IMR-90 (cell line): ENCODE results near the gene MYBPHL. TPM values are rescaled to one million over a fixed set of nuclear protein-coding genes. Genes with fewer than 3 reads are reported as not detected.
A peak's percentile ranks its signal among the peaks of the same experiment; 100 is the strongest.

Experiments used
- ATAC-seq: fragments of 200-7000 bp; cut with Tn5 transposase; 2 replicates; pipeline ENCODE4 v1.9.1; 2020; ENCODE audit warnings: low read depth, mild to moderate bottlenecking, moderate library complexity
- BruUV-seq: library from RNA; stranded (reverse); fragments of 400-500 nt; replicated peaks from 2 replicates; lab custom pipeline; 2021; lab: Mats Ljungman, UMichigan
- CTCF ChIA-PET: fragments of 300-600 bp; formaldehyde crosslinking; extraction: SDS; loops from one replicate; lab custom pipeline; 2021; ENCODE audit warnings: antibody characterized with exemption; lab: Yijun Ruan, JAX
- POLR2A ChIA-PET: fragments of 300-600 bp; sonication (Branson Sonifier 250); formaldehyde crosslinking; loops from one replicate; lab custom pipeline; 2022; ENCODE audit warnings: antibody characterized with exemption; ENCODE audit not compliant: unreplicated experiment; lab: Charles Lee
- DNase-seq: peaks from one replicate; pipeline ENCODE4 v3.0.0; 2013
- H2AFZ ChIP-seq: replicated peaks from 2 replicates; pipeline ENCODE3; 2013; ENCODE audit warnings: low read length, mild to moderate bottlenecking; ENCODE audit not compliant: poor library complexity
- H2AK5ac ChIP-seq: 2 replicates; pipeline ENCODE4 v1.6.1; 2013; ENCODE audit warnings: low read depth, low read length, inconsistent platforms
- H2AK9ac ChIP-seq: replicated peaks from 2 replicates; pipeline ENCODE3; 2013; ENCODE audit warnings: mild to moderate bottlenecking, low read depth, low read length, moderate library complexity; ENCODE audit not compliant: poor library complexity
- H2BK120ac ChIP-seq: 2 replicates; pipeline ENCODE4 v1.6.1; 2013; ENCODE audit warnings: low read depth, low read length, inconsistent platforms
- H2BK15ac ChIP-seq: 3 replicates; pipeline ENCODE4 v1.6.1; 2013; ENCODE audit warnings: low read depth, low read length, inconsistent platforms
- H2BK20ac ChIP-seq: 2 replicates; pipeline ENCODE4 v1.6.1; 2013; ENCODE audit warnings: low read depth, mild to moderate bottlenecking, inconsistent platforms, low read length, moderate library complexity
- H2BK5ac ChIP-seq: 2 replicates; pipeline ENCODE4 v1.6.1; 2013; ENCODE audit warnings: mild to moderate bottlenecking, low read depth, low read length, inconsistent platforms; ENCODE audit not compliant: poor library complexity, severe bottlenecking
- H3K14ac ChIP-seq: replicated peaks from 2 replicates; pipeline ENCODE4 v1.6.1; 2013; ENCODE audit warnings: low read depth, low read length, inconsistent platforms
- H3K18ac ChIP-seq: 2 replicates; pipeline ENCODE4 v1.6.1; 2013; ENCODE audit warnings: low read depth, low read length, control low read depth
- H3K23ac ChIP-seq: 2 replicates; pipeline ENCODE4 v1.6.1; 2013; ENCODE audit warnings: low read depth, low read length, inconsistent platforms
- H3K27ac ChIP-seq: 2 replicates; pipeline ENCODE4 v1.5.1; 2013; ENCODE audit warnings: mild to moderate bottlenecking, control low read depth, low read length; ENCODE audit not compliant: insufficient read depth
- H3K27me3 ChIP-seq: 2 replicates; pipeline ENCODE4 v1.6.1; 2013; ENCODE audit warnings: low read length; ENCODE audit not compliant: control insufficient read depth, insufficient read depth
- H3K36me3 ChIP-seq: 2 replicates; pipeline ENCODE4 v1.6.1; 2013; ENCODE audit warnings: low read length, mixed read lengths; ENCODE audit not compliant: control insufficient read depth, insufficient read depth
- H3K4ac ChIP-seq: 2 replicates; pipeline ENCODE4 v1.6.1; 2013; ENCODE audit warnings: low read depth, low read length, inconsistent platforms
- H3K4me1 ChIP-seq: 2 replicates; pipeline ENCODE4 v1.6.1; 2013; ENCODE audit warnings: low read length, mixed read lengths; ENCODE audit not compliant: control insufficient read depth, insufficient read depth
- H3K4me2 ChIP-seq: 2 replicates; pipeline ENCODE4 v1.6.1; 2013; ENCODE audit warnings: low read depth, mild to moderate bottlenecking, control low read depth, low read length, moderate library complexity
- H3K4me3 ChIP-seq: 2 replicates; pipeline ENCODE4 v1.5.1; 2013; ENCODE audit warnings: low read depth, mild to moderate bottlenecking, control low read depth, low read length, moderate library complexity; ENCODE audit not compliant: insufficient read depth
- H3K56ac ChIP-seq: 2 replicates; pipeline ENCODE4 v1.6.1; 2013; ENCODE audit warnings: low read length, inconsistent platforms; ENCODE audit not compliant: insufficient read depth; ENCODE audit errors: extremely low read depth
- H3K79me1 ChIP-seq, 2 experiments: 2 replicates each; pipeline ENCODE4 v1.6.1; 2013; ENCODE audit warnings: low read length in 2 of 2, inconsistent platforms in 1 of 2, low read depth in 1 of 2
- H3K9ac ChIP-seq: 2 replicates; pipeline ENCODE4 v1.6.1; 2013; ENCODE audit warnings: low read depth, low read length, control low read depth
- H3K9me1 ChIP-seq: 2 replicates; pipeline ENCODE4 v1.6.1; 2013; ENCODE audit warnings: low read length, inconsistent platforms; ENCODE audit not compliant: insufficient read depth
- H3K9me3 ChIP-seq: 2 replicates; pipeline ENCODE4 v1.6.1; 2013; ENCODE audit warnings: low read length; ENCODE audit not compliant: control insufficient read depth, insufficient read depth
- H4K20me1 ChIP-seq: 2 replicates; pipeline ENCODE4 v1.6.1; 2013; ENCODE audit warnings: low read length, inconsistent platforms; ENCODE audit not compliant: insufficient read depth
- H4K5ac ChIP-seq: 2 replicates; pipeline ENCODE4 v1.6.1; 2013; ENCODE audit warnings: mild to moderate bottlenecking, low read depth, low read length, control low read depth
- H4K8ac ChIP-seq, 2 experiments: 2 replicates each; pipeline ENCODE4 v1.6.1; 2013; ENCODE audit warnings: low read depth in 2 of 2, low read length in 2 of 2, control low read depth in 1 of 2, inconsistent platforms in 1 of 2
- H4K91ac ChIP-seq: 2 replicates; pipeline ENCODE4 v1.6.1; 2013; ENCODE audit warnings: low read depth, low read length, inconsistent platforms; ENCODE audit not compliant: insufficient read depth
- BHLHE40 ChIP-seq: fragments of 150-350 bp; IDR thresholded peaks from 2 replicates; pipeline ENCODE4 v1.6.1; 2016; ENCODE audit warnings: mild to moderate bottlenecking, low read depth, low read length
- CEBPB ChIP-seq: IDR thresholded peaks from 2 replicates; pipeline ENCODE4 v1.6.1; 2012; ENCODE audit warnings: low read depth, low read length, improper control_type of control experiment
- CHD1 ChIP-seq: IDR thresholded peaks from 2 replicates; pipeline ENCODE4 v1.6.1; 2012; ENCODE audit warnings: low read depth, low read length, improper control_type of control experiment
- FOS ChIP-seq: fragments of 150-350 bp; IDR thresholded peaks from 2 replicates; pipeline ENCODE4 v1.6.1; 2016; ENCODE audit warnings: low read depth, low read length
- MAFK ChIP-seq: IDR thresholded peaks from 2 replicates; pipeline ENCODE4 v1.6.1; 2012; ENCODE audit warnings: low read depth, low read length, improper control_type of control experiment
- MAZ ChIP-seq: IDR thresholded peaks from 2 replicates; pipeline ENCODE4 v1.6.1; 2012; ENCODE audit warnings: low read depth, mild to moderate bottlenecking, low read length, improper control_type of control experiment, moderate library complexity, borderline replicate concordance
- MXI1 ChIP-seq: IDR thresholded peaks from 2 replicates; pipeline ENCODE4 v1.6.1; 2012; ENCODE audit warnings: low read depth, mild to moderate bottlenecking, low read length, moderate library complexity, borderline replicate concordance
- NFE2L2 ChIP-seq: fragments of 150-350 bp; IDR thresholded peaks from 2 replicates; pipeline ENCODE4 v1.6.1; 2016; ENCODE audit warnings: low read depth, mild to moderate bottlenecking, low read length
- POLR2A ChIP-seq: IDR thresholded peaks from 2 replicates; pipeline ENCODE4 v1.6.1; 2012; ENCODE audit warnings: mild to moderate bottlenecking, low read depth, low read length
- RCOR1 ChIP-seq: IDR thresholded peaks from 2 replicates; pipeline ENCODE4 v1.6.1; 2012; ENCODE audit warnings: mild to moderate bottlenecking, low read length, improper control_type of control experiment; ENCODE audit not compliant: insufficient replicate concordance
- RFX5 ChIP-seq: IDR thresholded peaks from 2 replicates; pipeline ENCODE4 v1.8.0; 2012; ENCODE audit warnings: low read depth, mild to moderate bottlenecking, low read length, moderate library complexity
- SMC3 ChIP-seq: fragments of 150-350 bp; IDR thresholded peaks from 2 replicates; pipeline ENCODE4 v1.6.1; 2016; ENCODE audit warnings: low read depth, mild to moderate bottlenecking, antibody characterized with exemption, low read length, moderate library complexity
- WGBS, 2 experiments: methylation state at CpG; one replicate each; pipeline versions ENCODE4 v1.1.5 to v1.1.7; 2013; ENCODE audit warnings: missing lambda C conversion rate in 2 of 2; ENCODE audit not compliant: insufficient read length in 1 of 2; ENCODE audit errors: extremely low coverage in 2 of 2; 5-methylcytosine and 5-hydroxymethylcytosine counted together
- dilution Hi-C: fragments of 300-500 bp; cut with HindIII; formaldehyde crosslinking; loops from one replicate; pipeline ENCODE4 v1.14.3; 2018; ENCODE audit warnings: low sequenced_read_pairs; ENCODE audit not compliant: unreplicated experiment
- in situ Hi-C: fragments of 300-500 bp; cut with MboI; formaldehyde crosslinking; loops from 3 replicates; pipeline ENCODE4 v1.14.3; 2019; ENCODE audit warnings: low sequenced_read_pairs, inconsistent platforms, mixed read lengths
- intact Hi-C: fragments of 100-400 bp; cut with micrococcal nuclease; formaldehyde crosslinking; loops from 2 replicates; pipeline ENCODE4 v1.10.0; 2022
- polyA plus RNA-seq, 3 experiments: library from polyadenylated mRNA; depleted of rRNA; stranded (reverse); fragments of >200 nt; gene quantifications; 2 replicates each; pipeline ENCODE4 v1.2.3, GENCODE V29; 2012; ENCODE audit warnings: low replicate concordance in 1 of 3
- total RNA-seq: library from RNA; depleted of rRNA; stranded (reverse); fragments of >200 nt; gene quantifications from 2 replicates; pipeline ENCODE4 v1.2.3, GENCODE V29; 2012
- TF ChIP-seq, protein P1 (sequence below): fragments of 150-350 bp; IDR thresholded peaks from 2 replicates; pipeline ENCODE4 v1.6.1; 2016; ENCODE audit warnings: low read depth, mild to moderate bottlenecking, low read length, moderate library complexity, borderline replicate concordance
- TF ChIP-seq, protein P2 (sequence below): conservative IDR thresholded peaks from 2 replicates; pipeline ENCODE4 v1.5.1; 2012; ENCODE audit warnings: mild to moderate bottlenecking, low read depth, low read length, improper control_type of control experiment
- TF ChIP-seq, protein P3 (sequence below): fragments of 150-350 bp; IDR thresholded peaks from 2 replicates; pipeline ENCODE4 v1.6.1; 2017; ENCODE audit warnings: mild to moderate bottlenecking, antibody characterized with exemption, low read length, low read depth

MYBPHL gene
- total and polyA plus RNA-seq, 2 of the 4 experiments (the other 2 are of a cell fraction): 0.07 TPM; not detected in 1

DNA sequence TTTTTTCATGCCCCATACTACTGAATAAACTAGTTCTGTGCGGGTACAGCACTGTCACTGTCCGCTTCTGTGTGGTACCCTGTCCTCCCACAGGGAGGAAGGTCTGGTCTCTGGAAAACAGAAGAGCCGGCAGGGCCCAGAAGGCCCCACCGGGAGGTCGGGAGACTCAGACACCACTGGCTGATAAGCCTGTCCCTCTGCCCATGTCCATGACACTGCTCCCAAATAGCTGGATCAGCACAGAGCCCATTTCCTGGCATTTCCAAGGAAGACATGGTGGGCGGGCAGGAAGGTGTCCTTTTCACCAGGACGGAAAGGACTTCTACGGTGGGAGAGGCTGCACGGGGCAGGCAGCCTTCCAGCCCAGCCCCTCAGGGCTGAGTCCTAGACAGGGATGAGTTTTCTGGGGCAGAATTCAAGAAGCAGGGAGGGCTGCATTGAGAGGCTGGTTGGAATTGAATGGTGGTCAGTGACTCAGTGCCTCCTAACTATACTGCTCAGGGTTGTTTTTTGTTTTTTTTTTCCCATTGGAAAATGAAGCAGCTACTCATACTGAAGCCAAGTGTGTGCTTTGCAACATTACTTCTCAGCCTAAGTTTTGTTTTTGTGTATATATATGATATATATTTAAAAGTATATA, 31.0 kb downstream of the MYBPHL start:
- H3K27me3 ChIP-seq: no peaks in the 10 kb centered on the region
- H3K23ac ChIP-seq: no peak overlapping the region
- no peak overlapping the region for H4K5ac ChIP-seq
- no peak overlapping the region for H2BK5ac ChIP-seq
- no CpG with 5 or more reads among the region's 9 CpGs for WGBS, 2 experiments
- CTCF ChIA-PET: interaction anchor here (1.0 to 1.5 kb wide), 2 partner anchors 122 to 124 kb away, joined by 3 read pairs; partner anchors contain the start of gene SORT1
- BruUV-seq: no TSS peak
- no peak overlapping the region for H3K56ac ChIP-seq
- peak; percentile 28 for ATAC-seq
- no peak overlapping the region for H3K27ac ChIP-seq
- H2BK120ac ChIP-seq: peak overlapping the region; percentile 67
- peaks cover 6% of the 10 kb centered on the region for H3K36me3 ChIP-seq
- H2AK9ac ChIP-seq: peak overlapping the region; percentile 26
- H3K18ac ChIP-seq: no peak overlapping the region
- peaks cover 5 to 31% of the 10 kb centered on the region in 2 experiments for H3K79me1 ChIP-seq
- POLR2A ChIA-PET: no interaction called here
- no peak for TF ChIP-seq RFX5
- TF ChIP-seq CHD1: no peak
- TF ChIP-seq CEBPB: no peak
- no peak for TF ChIP-seq RCOR1
- TF ChIP-seq SMC3: no peak
- no peak for TF ChIP-seq FOS
- TF ChIP-seq, protein P1, sequence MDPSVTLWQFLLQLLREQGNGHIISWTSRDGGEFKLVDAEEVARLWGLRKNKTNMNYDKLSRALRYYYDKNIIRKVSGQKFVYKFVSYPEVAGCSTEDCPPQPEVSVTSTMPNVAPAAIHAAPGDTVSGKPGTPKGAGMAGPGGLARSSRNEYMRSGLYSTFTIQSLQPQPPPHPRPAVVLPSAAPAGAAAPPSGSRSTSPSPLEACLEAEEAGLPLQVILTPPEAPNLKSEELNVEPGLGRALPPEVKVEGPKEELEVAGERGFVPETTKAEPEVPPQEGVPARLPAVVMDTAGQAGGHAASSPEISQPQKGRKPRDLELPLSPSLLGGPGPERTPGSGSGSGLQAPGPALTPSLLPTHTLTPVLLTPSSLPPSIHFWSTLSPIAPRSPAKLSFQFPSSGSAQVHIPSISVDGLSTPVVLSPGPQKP: no peak
- no peak for TF ChIP-seq NFE2L2
- TF ChIP-seq MXI1: no peak
- TF ChIP-seq MAZ: no peak
- TF ChIP-seq, protein P2, sequence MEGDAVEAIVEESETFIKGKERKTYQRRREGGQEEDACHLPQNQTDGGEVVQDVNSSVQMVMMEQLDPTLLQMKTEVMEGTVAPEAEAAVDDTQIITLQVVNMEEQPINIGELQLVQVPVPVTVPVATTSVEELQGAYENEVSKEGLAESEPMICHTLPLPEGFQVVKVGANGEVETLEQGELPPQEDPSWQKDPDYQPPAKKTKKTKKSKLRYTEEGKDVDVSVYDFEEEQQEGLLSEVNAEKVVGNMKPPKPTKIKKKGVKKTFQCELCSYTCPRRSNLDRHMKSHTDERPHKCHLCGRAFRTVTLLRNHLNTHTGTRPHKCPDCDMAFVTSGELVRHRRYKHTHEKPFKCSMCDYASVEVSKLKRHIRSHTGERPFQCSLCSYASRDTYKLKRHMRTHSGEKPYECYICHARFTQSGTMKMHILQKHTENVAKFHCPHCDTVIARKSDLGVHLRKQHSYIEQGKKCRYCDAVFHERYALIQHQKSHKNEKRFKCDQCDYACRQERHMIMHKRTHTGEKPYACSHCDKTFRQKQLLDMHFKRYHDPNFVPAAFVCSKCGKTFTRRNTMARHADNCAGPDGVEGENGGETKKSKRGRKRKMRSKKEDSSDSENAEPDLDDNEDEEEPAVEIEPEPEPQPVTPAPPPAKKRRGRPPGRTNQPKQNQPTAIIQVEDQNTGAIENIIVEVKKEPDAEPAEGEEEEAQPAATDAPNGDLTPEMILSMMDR: no peak
- TF ChIP-seq, protein P3, sequence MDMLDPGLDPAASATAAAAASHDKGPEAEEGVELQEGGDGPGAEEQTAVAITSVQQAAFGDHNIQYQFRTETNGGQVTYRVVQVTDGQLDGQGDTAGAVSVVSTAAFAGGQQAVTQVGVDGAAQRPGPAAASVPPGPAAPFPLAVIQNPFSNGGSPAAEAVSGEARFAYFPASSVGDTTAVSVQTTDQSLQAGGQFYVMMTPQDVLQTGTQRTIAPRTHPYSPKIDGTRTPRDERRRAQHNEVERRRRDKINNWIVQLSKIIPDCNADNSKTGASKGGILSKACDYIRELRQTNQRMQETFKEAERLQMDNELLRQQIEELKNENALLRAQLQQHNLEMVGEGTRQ: no peak
- TF ChIP-seq BHLHE40: no peak
- no peak for TF ChIP-seq MAFK
- no peak for TF ChIP-seq POLR2A
- H3K9ac ChIP-seq: no peak overlapping the region
- H2BK15ac ChIP-seq: peak overlapping the region; percentile 33; the same call in 1 of the 3 replicates
- no peaks in the 10 kb centered on the region for H4K20me1 ChIP-seq
- peak overlapping the region; percentile 70 for H2AFZ ChIP-seq
- H3K4me3 ChIP-seq: no peak overlapping the region
- in situ Hi-C loops: loop anchor here (5.0 kb wide), 1 partner anchor 121 kb away; the partner anchor contains the start of gene SORT1
- dilution Hi-C loops: no loop called here
- peak; percentile 75 for DNase-seq
- peak overlapping the region; percentile 85 for H2AK5ac ChIP-seq
- H2BK20ac ChIP-seq: peak overlapping the region; percentile 17
- H3K9me3 ChIP-seq: no peaks in the 10 kb centered on the region
- H4K91ac ChIP-seq: no peak overlapping the region
- H3K4me2 ChIP-seq: no peak overlapping the region
- no peak overlapping the region for H3K14ac ChIP-seq
- intact Hi-C loops: loop anchor here (1.0 to 2.0 kb wide), 2 partner anchors 123 to 257 kb away; no protein-coding TSS in a partner anchor
- H3K4me1 ChIP-seq: peaks cover 14% of the 10 kb centered on the region
- H3K9me1 ChIP-seq: peaks cover 5% of the 10 kb centered on the region; the same call in 1 of the 2 replicates
- peak overlapping the region; percentile 60 for H3K4ac ChIP-seq
- H4K8ac ChIP-seq: no peak overlapping the region; a peak in 1 of 4 replicates
